A549 (cell line): ENCODE data around the gene HLA-DMB.

ENCODE experiments used
- CHD2 ChIP-seq: fragments of 150-350 bp; IDR thresholded peaks from 2 replicates; pipeline ENCODE4 v1.6.1; 2014; ENCODE audit warnings: low read length; ENCODE audit not compliant: partially characterized antibody
- ESRRA ChIP-seq: fragments of 150-350 bp; IDR thresholded peaks from 2 replicates; pipeline ENCODE4 v1.6.1; 2014; ENCODE audit warnings: mild to moderate bottlenecking, low read length, borderline replicate concordance
- HOXB5 ChIP-seq: fragments of 250-450 bp; sonication (Bioruptor Pico); IDR thresholded peaks from 2 replicates; pipeline ENCODE4 v1.5.0; 2020; ENCODE audit warnings: mild to moderate bottlenecking, moderate library complexity
- KDM1A ChIP-seq: fragments of 200-600 bp; sonication (generic); IDR thresholded peaks from 2 replicates; pipeline ENCODE4 v1.6.1; 2016; ENCODE audit warnings: low read depth, mild to moderate bottlenecking
- NR3C1 ChIP-seq: fragments of >200 bp; sonication (Bioruptor Twin); formaldehyde crosslinking; IDR thresholded peaks from 3 replicates; pipeline ENCODE4 v1.6.1; 2017
- POLR2A ChIP-seq: IDR thresholded peaks from 2 replicates; pipeline ENCODE4 v1.6.1; 2012; ENCODE audit warnings: mild to moderate bottlenecking, low read length
- RAD21 ChIP-seq, 2 experiments: fragments of >200 bp in 1 of 2; sonication (Bioruptor Twin) in 1 of 2; formaldehyde crosslinking in 1 of 2; IDR thresholded peaks in 1 of 2; conservative IDR thresholded peaks in 1 of 2; 2 replicates in 1 of 2; 3 replicates in 1 of 2; pipeline ENCODE4 v1.6.1; 2012 to 2018; ENCODE audit warnings: inconsistent platforms in 1 of 2
- RFX5 ChIP-seq: fragments of 450-650 bp; IDR thresholded peaks from 2 replicates; pipeline ENCODE4 v1.7.1; 2014; ENCODE audit warnings: antibody characterized with exemption, mild to moderate bottlenecking, moderate library complexity
- TF ChIP-seq, protein P1 (sequence below): fragments of >200 bp; sonication (Bioruptor Twin); formaldehyde crosslinking; IDR thresholded peaks from 3 replicates; pipeline ENCODE4 v1.5.1; 2016
- TF ChIP-seq, protein P2 (sequence below): fragments of >200 bp; sonication (Bioruptor Twin); formaldehyde crosslinking; IDR thresholded peaks from 3 replicates; pipeline ENCODE4 v1.6.1; 2016

DNA sequence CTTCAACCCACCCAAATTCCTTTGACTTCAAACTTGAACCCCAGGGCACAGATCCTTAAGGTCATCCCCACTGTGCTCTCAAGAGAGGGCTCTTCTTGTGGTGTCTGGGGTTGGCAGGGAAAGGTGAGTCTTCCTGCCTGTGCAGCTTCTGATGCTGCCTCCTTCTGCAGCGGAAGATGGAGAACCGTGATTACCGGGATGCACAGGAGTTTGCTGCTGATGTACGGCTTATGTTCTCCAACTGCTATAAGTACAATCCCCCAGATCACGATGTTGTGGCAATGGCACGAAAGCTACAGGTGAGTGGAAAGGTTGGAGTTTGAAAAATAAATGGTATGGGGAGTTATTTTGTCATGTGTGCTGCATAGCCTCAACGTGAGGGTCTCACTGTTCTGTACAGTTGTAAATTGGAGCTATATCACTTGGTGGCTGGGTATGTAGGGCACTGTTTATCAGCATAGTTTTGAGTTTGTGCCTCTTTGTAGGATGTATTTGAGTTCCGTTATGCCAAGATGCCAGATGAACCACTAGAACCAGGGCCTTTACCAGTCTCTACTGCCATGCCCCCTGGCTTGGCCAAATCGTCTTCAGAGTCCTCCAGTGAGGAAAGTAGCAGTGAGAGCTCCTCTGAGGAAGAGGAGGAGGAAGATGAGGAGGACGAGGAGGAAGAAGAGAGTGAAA is 36.6 kb upstream of the HLA-DMB start:
- TF ChIP-seq RFX5 = no peak
- TF ChIP-seq, protein P1, sequence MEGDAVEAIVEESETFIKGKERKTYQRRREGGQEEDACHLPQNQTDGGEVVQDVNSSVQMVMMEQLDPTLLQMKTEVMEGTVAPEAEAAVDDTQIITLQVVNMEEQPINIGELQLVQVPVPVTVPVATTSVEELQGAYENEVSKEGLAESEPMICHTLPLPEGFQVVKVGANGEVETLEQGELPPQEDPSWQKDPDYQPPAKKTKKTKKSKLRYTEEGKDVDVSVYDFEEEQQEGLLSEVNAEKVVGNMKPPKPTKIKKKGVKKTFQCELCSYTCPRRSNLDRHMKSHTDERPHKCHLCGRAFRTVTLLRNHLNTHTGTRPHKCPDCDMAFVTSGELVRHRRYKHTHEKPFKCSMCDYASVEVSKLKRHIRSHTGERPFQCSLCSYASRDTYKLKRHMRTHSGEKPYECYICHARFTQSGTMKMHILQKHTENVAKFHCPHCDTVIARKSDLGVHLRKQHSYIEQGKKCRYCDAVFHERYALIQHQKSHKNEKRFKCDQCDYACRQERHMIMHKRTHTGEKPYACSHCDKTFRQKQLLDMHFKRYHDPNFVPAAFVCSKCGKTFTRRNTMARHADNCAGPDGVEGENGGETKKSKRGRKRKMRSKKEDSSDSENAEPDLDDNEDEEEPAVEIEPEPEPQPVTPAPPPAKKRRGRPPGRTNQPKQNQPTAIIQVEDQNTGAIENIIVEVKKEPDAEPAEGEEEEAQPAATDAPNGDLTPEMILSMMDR = no peak
- TF ChIP-seq POLR2A = no peak
- TF ChIP-seq CHD2 = no peak
- TF ChIP-seq HOXB5 (CRISPR knock-in tag) = no peak
- no peak for TF ChIP-seq NR3C1
- TF ChIP-seq, protein P2, sequence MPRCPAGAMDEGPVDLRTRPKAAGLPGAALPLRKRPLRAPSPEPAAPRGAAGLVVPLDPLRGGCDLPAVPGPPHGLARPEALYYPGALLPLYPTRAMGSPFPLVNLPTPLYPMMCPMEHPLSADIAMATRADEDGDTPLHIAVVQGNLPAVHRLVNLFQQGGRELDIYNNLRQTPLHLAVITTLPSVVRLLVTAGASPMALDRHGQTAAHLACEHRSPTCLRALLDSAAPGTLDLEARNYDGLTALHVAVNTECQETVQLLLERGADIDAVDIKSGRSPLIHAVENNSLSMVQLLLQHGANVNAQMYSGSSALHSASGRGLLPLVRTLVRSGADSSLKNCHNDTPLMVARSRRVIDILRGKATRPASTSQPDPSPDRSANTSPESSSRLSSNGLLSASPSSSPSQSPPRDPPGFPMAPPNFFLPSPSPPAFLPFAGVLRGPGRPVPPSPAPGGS = no peak
- TF ChIP-seq RAD21 (conservative IDR thresholded peaks at IDR 0.05 in 1 of 2, IDR thresholded peaks at IDR 0.05 in 1 of 2) = no peak
- TF ChIP-seq KDM1A = no peak
- TF ChIP-seq ESRRA = no peak
